ENCODE measurements around the gene BSND.
A peak's percentile ranks its signal among the peaks of the same experiment; 100 is the strongest.

Gene BSND

DNA sequence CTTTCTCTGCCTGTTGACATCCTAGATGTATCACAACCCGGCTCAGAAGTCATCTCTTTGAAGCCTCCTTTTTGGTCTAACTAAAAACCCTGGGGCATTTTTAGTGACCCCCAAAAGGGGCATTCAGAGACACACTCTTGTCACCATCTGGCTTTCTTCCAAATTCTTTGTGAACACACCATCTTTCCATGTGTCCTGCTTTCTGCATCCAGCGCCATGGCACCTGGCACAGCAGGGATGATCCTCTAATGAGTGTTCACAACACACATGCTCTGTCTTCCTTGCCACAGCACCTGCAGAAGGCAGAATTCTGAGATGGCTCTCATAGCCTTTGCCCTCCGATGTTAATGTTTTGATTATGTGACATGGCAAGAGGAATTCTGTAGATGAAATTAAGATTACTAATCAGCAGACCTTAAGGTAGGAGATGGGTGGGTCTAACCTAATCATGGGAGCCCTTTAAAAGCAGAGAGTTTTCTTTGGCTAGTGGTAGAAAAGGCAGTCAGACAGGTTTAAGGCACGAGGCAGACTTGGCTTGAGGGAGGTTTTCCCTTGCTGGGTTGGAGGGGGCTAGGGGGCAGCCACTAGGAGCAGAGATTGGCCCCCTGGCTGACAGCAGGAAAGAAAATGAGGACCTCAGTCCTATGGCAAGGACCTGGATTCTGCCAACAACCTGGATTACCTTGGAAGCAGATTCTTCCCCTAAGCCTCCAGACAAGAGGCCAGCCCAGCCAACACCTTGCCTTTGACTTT, 23.2 kb upstream of the BSND start:
- no peak overlapping the region for H3K9ac ChIP-seq (ENCODE audit: low read depth in 1 of 2, low read length in 2 of 2)
- H3K27me3 ChIP-seq (ENCODE audit: control insufficient read depth in 1 of 2, insufficient read depth in 2 of 2, low read length in 2 of 2), result peaks cover 3 to 8% of the 10 kb centered on the region in 2 donors

DNA sequence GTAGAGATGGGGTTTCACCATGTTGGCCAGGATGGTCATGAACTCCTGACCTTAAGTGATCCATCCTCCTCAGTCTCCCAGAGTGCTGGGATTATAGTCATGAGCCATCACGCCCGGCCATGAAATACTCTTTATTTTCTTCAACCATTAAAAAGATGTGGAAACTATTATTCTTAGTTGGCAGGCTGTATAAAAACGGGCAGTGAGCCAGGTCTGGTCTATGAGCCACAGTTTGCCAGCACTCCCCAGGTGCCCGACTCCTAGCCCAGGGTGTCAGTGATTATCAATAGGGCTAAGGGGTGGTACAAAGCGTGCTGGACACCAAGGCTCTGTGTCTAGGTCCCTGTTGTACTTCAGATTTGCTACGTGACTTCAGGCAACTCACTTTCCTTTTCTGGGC, 22.0 kb upstream of the BSND start:
- Histone ChIP-seq H3K27ac (ENCODE audit: low read depth, low read length) (no peak overlapping the region), H3K9ac (ENCODE audit: low read depth in 1 of 2, low read length in 2 of 2) (no peak overlapping the region), H3K36me3 (ENCODE audit: control insufficient read depth in 1 of 2, insufficient read depth in 2 of 2, low read length in 2 of 2) (no peaks in the 10 kb centered on the region), H3K9me3 (ENCODE audit: control insufficient read depth in 1 of 2, low read length in 2 of 2) (no peaks in the 10 kb centered on the region), H3K4me1 (ENCODE audit: control insufficient read depth in 1 of 2, insufficient read depth in 2 of 2, low read length in 2 of 2) (peaks cover 12 to 14% of the 10 kb centered on the region in 2 donors), H3K4me3 (ENCODE audit: low read depth in 1 of 2, low read length in 2 of 2) (no peak overlapping the region), H3K27me3 (ENCODE audit: control insufficient read depth in 1 of 2, insufficient read depth in 2 of 2, low read length in 2 of 2) (peaks cover 3 to 12% of the 10 kb centered on the region in 2 donors)

More for the DNA sequence above, 23.2 kb upstream of the BSND start:
- Histone ChIP-seq H3K4me3 (ENCODE audit: low read depth in 1 of 2, low read length in 2 of 2) (no peak overlapping the region), H3K36me3 (ENCODE audit: control insufficient read depth in 1 of 2, insufficient read depth in 2 of 2, low read length in 2 of 2) (no peaks in the 10 kb centered on the region), H3K27ac (ENCODE audit: low read depth, low read length) (no peak overlapping the region), H3K4me1 (ENCODE audit: control insufficient read depth in 1 of 2, insufficient read depth in 2 of 2, low read length in 2 of 2) (peaks cover 20 to 24% of the 10 kb centered on the region in 2 donors), H3K9me3 (ENCODE audit: control insufficient read depth in 1 of 2, low read length in 2 of 2) (no peaks in the 10 kb centered on the region)

DNA sequence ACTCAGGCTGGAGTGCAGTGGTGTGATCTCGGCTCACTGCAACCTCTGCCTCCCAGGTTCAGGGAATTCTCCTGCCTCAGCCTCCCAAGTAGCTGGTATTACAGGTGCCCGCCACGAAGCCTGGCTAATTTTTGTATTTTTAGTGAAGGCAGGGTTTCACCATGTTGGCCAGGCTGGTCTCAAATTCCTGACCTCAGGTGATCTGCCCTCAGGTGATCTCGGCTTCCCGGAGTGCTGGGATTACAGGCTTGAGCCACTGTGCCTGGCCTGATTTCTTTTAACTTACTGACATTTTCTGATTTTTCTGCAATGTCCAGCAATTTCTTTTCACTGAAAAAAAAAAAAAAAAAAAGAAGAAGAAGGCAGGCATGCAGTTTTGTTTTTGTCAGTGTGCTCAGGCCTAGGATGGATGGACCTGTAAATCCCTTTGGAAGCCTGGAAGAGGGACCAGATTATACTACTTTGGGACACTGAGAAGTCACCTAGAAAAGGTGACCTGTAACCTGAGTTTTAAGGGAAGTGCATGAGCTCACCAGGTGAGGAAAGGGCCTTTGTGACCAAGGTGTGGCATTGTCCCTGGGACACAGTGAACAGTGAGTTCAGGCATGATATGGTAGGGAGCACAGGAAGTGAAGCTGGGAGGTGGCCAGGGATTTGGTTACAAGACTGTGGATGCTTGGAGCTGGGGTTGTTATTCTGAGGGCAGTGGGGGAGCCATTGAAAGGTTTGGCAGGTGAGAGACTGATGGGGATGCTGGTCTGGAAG, 21.0 kb upstream of the BSND start:
- no peak overlapping the region for H3K27ac ChIP-seq (ENCODE audit: low read depth, low read length)
- H3K27me3 ChIP-seq (ENCODE audit: control insufficient read depth in 1 of 2, insufficient read depth in 2 of 2, low read length in 2 of 2), result peaks cover 0 to 12% of the 10 kb centered on the region in 2 donors
- H3K9me3 ChIP-seq (ENCODE audit: control insufficient read depth in 1 of 2, low read length in 2 of 2), result no peaks in the 10 kb centered on the region
- no peak overlapping the region for H3K9ac ChIP-seq (ENCODE audit: low read depth in 1 of 2, low read length in 2 of 2)
- no peak overlapping the region for H3K4me3 ChIP-seq (ENCODE audit: low read depth in 1 of 2, low read length in 2 of 2)
- H3K4me1 ChIP-seq (ENCODE audit: control insufficient read depth in 1 of 2, insufficient read depth in 2 of 2, low read length in 2 of 2), result peaks cover 12 to 14% of the 10 kb centered on the region in 2 donors
- H3K36me3 ChIP-seq (ENCODE audit: control insufficient read depth in 1 of 2, insufficient read depth in 2 of 2, low read length in 2 of 2), result no peaks in the 10 kb centered on the region

DNA sequence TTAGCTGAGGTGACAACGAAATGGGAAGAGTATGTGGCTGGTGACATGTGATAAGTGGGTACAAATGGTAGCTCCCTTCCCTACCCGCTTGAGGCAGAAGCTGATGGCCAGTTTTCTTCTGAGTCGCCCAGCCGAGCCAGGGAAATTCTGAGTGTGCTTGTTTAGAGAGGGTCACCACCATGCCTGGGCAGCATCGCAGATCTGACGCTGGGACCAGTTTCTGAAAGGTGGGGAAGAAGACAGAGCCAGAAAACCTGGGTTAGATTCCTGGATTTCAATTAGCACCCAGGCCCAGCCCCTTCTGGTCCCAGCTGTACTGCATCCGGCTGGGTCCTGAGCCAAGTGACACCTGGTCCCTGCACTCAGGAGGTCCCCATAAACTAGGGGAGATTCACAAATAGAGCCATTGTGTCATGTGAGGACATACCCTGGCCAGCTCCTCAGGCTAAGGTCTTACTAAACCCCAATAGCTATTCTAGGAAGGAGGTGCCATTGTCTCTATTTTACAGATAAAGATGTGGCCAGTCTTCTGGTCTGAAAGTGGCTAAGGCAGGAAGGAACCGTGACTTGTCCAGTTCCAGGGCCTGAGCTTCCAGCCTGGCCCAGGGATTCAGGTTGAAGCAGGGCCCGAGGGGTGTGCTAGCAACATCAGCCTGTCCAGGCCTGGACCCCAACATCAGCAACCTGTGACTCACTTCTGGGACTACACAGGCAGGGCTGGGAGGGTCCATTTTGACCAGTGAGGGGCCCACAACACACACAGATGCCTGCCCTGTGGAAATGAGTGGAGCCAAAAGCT, 20.0 kb upstream of the BSND start:
- Histone ChIP-seq H3K4me3 (ENCODE audit: low read depth in 1 of 2, low read length in 2 of 2) (no peak overlapping the region), H3K4me1 (ENCODE audit: control insufficient read depth in 1 of 2, insufficient read depth in 2 of 2, low read length in 2 of 2) (peaks cover 8 to 14% of the 10 kb centered on the region in 2 donors), H3K9ac (ENCODE audit: low read depth in 1 of 2, low read length in 2 of 2) (no peak overlapping the region), H3K27me3 (ENCODE audit: control insufficient read depth in 1 of 2, insufficient read depth in 2 of 2, low read length in 2 of 2) (peaks cover 0 to 12% of the 10 kb centered on the region in 2 donors), H3K36me3 (ENCODE audit: control insufficient read depth in 1 of 2, insufficient read depth in 2 of 2, low read length in 2 of 2) (no peaks in the 10 kb centered on the region), H3K27ac (ENCODE audit: low read depth, low read length) (no peak overlapping the region), H3K9me3 (ENCODE audit: control insufficient read depth in 1 of 2, low read length in 2 of 2) (no peaks in the 10 kb centered on the region)

DNA sequence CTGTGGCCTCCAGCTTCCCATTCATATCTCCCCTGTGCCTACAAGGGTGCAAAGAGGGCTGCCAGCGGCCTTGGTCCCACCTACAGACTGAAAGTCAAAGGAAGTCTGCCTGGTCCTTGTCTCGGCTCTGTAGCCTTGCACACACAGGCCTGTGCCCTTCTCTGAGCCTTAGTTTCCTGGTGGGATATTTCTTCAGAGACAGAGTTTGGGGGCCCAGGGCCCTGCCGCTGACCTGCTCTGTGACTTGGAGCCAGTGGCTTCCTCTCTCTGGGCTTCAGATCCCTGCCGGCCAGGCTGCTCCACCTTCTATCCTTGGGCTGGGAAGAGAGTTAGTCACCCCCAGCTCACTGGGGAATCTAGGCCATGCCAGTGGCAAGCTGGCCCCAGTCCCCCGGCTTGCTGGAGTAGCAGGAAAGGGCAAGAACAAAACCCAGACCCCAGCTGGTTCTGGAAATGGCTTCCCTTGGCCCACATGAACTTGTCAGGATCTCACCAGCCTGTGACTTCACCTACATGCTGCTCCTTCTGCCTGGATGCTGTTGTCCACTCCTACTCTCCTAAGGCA, 19.3 kb upstream of the BSND start:
- Histone ChIP-seq H3K9ac (ENCODE audit: low read depth in 1 of 2, low read length in 2 of 2) (no peak overlapping the region), H3K27ac (ENCODE audit: low read depth, low read length) (no peak overlapping the region), H3K27me3 (ENCODE audit: control insufficient read depth in 1 of 2, insufficient read depth in 2 of 2, low read length in 2 of 2) (peaks cover 0 to 12% of the 10 kb centered on the region in 2 donors), H3K9me3 (ENCODE audit: control insufficient read depth in 1 of 2, low read length in 2 of 2) (no peaks in the 10 kb centered on the region), H3K36me3 (ENCODE audit: control insufficient read depth in 1 of 2, insufficient read depth in 2 of 2, low read length in 2 of 2) (no peaks in the 10 kb centered on the region), H3K4me1 (ENCODE audit: control insufficient read depth in 1 of 2, insufficient read depth in 2 of 2, low read length in 2 of 2) (peaks cover 8 to 14% of the 10 kb centered on the region in 2 donors), H3K4me3 (ENCODE audit: low read depth in 1 of 2, low read length in 2 of 2) (no peak overlapping the region)

DNA sequence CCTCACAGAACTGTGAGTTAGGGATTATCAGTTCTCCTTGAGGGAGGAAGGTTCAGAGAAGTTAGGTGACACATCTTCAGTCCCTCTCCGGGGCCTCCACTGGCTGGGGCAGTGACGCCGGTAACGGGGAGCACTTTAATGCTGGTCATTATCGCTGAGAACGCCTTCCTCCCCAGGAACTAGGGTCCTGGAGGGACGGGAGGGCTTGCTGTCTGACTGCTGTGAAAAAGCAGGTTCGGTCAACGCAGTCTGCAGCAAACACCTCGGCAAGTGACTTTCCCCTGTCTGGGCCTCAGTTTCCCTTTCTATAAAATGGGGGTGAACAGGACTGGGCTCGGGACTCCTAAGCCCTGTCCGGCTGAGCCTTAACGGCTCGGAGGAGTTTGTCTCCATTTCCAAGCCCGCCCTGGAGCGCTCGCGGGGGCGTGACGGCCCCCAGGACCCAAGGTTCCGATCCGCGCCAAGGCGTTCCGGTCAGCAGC, 18.6 kb upstream of the BSND start:
- Histone ChIP-seq H3K4me1 (ENCODE audit: control insufficient read depth in 1 of 2, insufficient read depth in 2 of 2, low read length in 2 of 2) (peaks cover 8 to 14% of the 10 kb centered on the region in 2 donors), H3K36me3 (ENCODE audit: control insufficient read depth in 1 of 2, insufficient read depth in 2 of 2, low read length in 2 of 2) (no peaks in the 10 kb centered on the region), H3K4me3 (ENCODE audit: low read depth in 1 of 2, low read length in 2 of 2) (peak overlapping the region; percentile 40 to 51), H3K9ac (ENCODE audit: low read depth in 1 of 2, low read length in 2 of 2) (peak overlapping the region in 1 of 2 donors; percentile 48), H3K27me3 (ENCODE audit: control insufficient read depth in 1 of 2, insufficient read depth in 2 of 2, low read length in 2 of 2) (peaks cover 0 to 12% of the 10 kb centered on the region in 2 donors), H3K9me3 (ENCODE audit: control insufficient read depth in 1 of 2, low read length in 2 of 2) (no peaks in the 10 kb centered on the region), H3K27ac (ENCODE audit: low read depth, low read length) (no peak overlapping the region)

DNA sequence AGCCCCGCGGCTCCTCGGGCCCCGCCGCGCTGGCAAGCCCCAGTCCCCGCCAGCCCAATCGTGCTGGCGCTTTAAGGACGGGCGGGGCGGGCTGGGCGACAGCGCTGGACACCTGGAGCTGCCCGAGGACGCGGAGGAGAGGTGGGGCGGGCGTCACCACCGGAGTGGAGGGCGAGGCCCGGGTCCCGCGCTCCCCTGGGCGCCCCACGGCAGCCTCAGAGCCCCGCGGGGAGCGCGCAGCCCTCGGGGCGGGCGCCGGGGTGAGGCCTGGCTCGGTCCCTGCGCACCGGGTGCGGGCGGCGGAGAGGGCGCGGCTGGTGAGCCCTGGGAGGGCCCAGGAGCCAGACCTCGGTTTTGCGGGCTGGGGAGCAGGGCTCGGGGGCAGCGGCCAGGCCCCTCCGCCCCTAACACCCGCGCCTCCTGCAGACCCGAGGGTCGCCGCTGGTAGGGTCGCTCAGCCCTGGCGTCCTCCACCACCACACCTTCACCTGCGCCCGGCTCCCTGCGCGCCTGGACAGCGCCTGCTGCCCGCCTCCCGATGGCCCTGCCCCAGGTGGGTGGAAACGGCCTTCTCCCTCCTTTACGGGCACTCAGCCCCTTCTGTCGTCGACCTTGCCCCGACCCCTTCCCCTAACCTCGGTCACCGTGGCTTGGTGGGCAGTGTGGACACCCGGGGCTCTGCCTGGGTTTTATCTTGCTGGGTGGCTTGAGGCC, 18.0 kb upstream of the BSND start, which contains the start of gene TMEM61:
Gene TMEM61 (plus strand): TSS at position 101 of the 714 bp plus-strand sequence. CDS start 438 bp downstream, at position 539.
- no peaks in the 10 kb centered on the region for H3K36me3 ChIP-seq (ENCODE audit: control insufficient read depth in 1 of 2, insufficient read depth in 2 of 2, low read length in 2 of 2)
- H3K27ac ChIP-seq (ENCODE audit: low read depth, low read length), result no peak within 1 kb of the TSS
- no peaks in the 10 kb centered on the region for H3K9me3 ChIP-seq (ENCODE audit: control insufficient read depth in 1 of 2, low read length in 2 of 2)
- peaks cover 8 to 14% of the 10 kb centered on the region in 2 donors for H3K4me1 ChIP-seq (ENCODE audit: control insufficient read depth in 1 of 2, insufficient read depth in 2 of 2, low read length in 2 of 2)
- H3K9ac ChIP-seq (ENCODE audit: low read depth in 1 of 2, low read length in 2 of 2), result peak within 1 kb of the TSS; percentile 25 to 54
- peak within 1 kb of the TSS; percentile 48 to 51 for H3K4me3 ChIP-seq (ENCODE audit: low read depth in 1 of 2, low read length in 2 of 2)
- H3K27me3 ChIP-seq (ENCODE audit: control insufficient read depth in 1 of 2, insufficient read depth in 2 of 2, low read length in 2 of 2), result peaks cover 0 to 12% of the 10 kb centered on the region in 2 donors

DNA sequence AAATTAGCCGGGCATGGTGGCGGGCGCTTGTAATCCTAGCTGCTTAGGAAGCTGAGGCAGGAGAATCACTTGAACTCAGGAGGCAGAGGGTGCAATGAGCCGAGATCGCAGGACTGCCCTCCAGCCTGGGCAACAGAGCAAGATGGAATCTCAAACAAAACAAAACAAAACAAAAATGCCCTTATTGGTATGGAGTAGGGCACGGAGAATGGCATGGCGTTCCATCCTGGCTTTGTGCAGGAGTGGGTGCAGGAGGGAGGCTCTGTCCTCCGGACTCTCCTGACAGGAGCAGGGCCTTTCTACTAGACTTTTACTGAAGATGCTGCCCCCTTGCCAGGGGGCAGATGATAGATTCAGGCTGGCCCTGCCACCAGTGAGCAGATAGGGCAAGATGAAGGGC, 17.3 kb upstream of the BSND start:
- H3K27me3 ChIP-seq (ENCODE audit: control insufficient read depth in 1 of 2, insufficient read depth in 2 of 2, low read length in 2 of 2), result peaks cover 0 to 12% of the 10 kb centered on the region in 2 donors
- no peak overlapping the region for H3K27ac ChIP-seq (ENCODE audit: low read depth, low read length)

DNA sequence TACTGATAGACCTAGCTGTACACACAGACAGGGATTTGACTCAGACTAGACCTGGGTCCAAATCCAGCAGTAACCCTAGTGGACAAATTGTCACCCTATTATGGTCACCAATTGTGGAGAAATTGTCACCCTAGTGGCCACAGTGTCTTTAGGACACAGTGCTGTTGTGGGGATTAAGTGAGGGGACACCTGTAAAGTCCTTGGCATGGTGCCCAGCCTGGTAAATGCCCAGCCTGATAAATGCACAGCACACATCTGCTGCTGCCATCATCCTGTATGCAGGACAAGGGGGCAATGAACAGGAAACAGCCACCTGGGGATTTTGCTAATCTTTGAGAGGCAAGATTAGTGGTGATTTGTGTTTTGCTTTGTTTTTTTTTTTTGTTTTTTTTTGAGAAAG, 16.0 kb upstream of the BSND start:
- no peak overlapping the region for H3K4me3 ChIP-seq (ENCODE audit: low read depth in 1 of 2, low read length in 2 of 2)
- H3K9ac ChIP-seq (ENCODE audit: low read depth in 1 of 2, low read length in 2 of 2), result no peak overlapping the region
- H3K9me3 ChIP-seq (ENCODE audit: control insufficient read depth in 1 of 2, low read length in 2 of 2), result no peaks in the 10 kb centered on the region
- H3K4me1 ChIP-seq (ENCODE audit: control insufficient read depth in 1 of 2, insufficient read depth in 2 of 2, low read length in 2 of 2), result peaks cover 8 to 14% of the 10 kb centered on the region in 2 donors
- H3K27ac ChIP-seq (ENCODE audit: low read depth, low read length), result no peak overlapping the region
- no peaks in the 10 kb centered on the region for H3K36me3 ChIP-seq (ENCODE audit: control insufficient read depth in 1 of 2, insufficient read depth in 2 of 2, low read length in 2 of 2)
- H3K27me3 ChIP-seq (ENCODE audit: control insufficient read depth in 1 of 2, insufficient read depth in 2 of 2, low read length in 2 of 2), result peaks cover 0 to 12% of the 10 kb centered on the region in 2 donors

More for the DNA sequence above, 17.3 kb upstream of the BSND start:
- Histone ChIP-seq H3K9me3 (ENCODE audit: control insufficient read depth in 1 of 2, low read length in 2 of 2) (no peaks in the 10 kb centered on the region), H3K4me3 (ENCODE audit: low read depth in 1 of 2, low read length in 2 of 2) (no peak overlapping the region), H3K36me3 (ENCODE audit: control insufficient read depth in 1 of 2, insufficient read depth in 2 of 2, low read length in 2 of 2) (no peaks in the 10 kb centered on the region), H3K9ac (ENCODE audit: low read depth in 1 of 2, low read length in 2 of 2) (no peak overlapping the region), H3K4me1 (ENCODE audit: control insufficient read depth in 1 of 2, insufficient read depth in 2 of 2, low read length in 2 of 2) (peaks cover 8 to 14% of the 10 kb centered on the region in 2 donors)

All from duodenal mucosa (tissue), 2 donors.